Sigmoid colon (tissue), 4 donors: ENCODE results near the gene TBCA.
"Not testable (repeated sequence)": the region's sequence is repeated elsewhere in the genome, so short reads cannot be mapped to it uniquely, and the experiment has no call there.

Source experiments
- EP300 ChIP-seq, 4 donors: sonication (generic); formaldehyde crosslinking; IDR thresholded peaks; one replicate each; pipeline ENCODE4 v1.6.1; 2017; ENCODE audit warnings: antibody characterized with exemption in 4 of 4
- POLR2A ChIP-seq, 2 donors: fragments of 450-650 bp; IDR thresholded peaks; one replicate each; pipeline ENCODE4 v1.6.1; 2016; ENCODE audit warnings: antibody characterized with exemption in 2 of 2, mild to moderate bottlenecking in 2 of 2, moderate library complexity in 2 of 2
- POLR2AphosphoS5 ChIP-seq, 4 donors: sonication (generic); formaldehyde crosslinking; IDR thresholded peaks; one replicate each; pipeline ENCODE4 v1.6.1; 2017; ENCODE audit warnings: antibody characterized with exemption in 4 of 4

- TF ChIP-seq POLR2AphosphoS5, POLR2A, EP300 (IDR thresholded peaks at IDR 0.05): not testable (repeated sequence)
Observed at GRCh38 chr5:77750928-77751327, 25.2 kb downstream of the TBCA start.
